Fibroblast of lung (primary cell): Measurements from ENCODE around the gene DOP1B. TPM values are rescaled to one million over a fixed set of nuclear protein-coding genes. Genes with fewer than 3 reads are reported as not detected.
"Not testable (repeated sequence)": the region's sequence is repeated elsewhere in the genome, so short reads cannot be mapped to it uniquely, and the experiment has no call there.

Experiments
- DNase-seq, 2 donors: peaks; one replicate each; pipeline versions ENCODE4 v3.0.0 to v3.0.0-alpha.2; 2010; ENCODE audit warnings: low read depth in 2 of 2
- H2AFZ ChIP-seq: 2 replicates; pipeline ENCODE4 v1.5.1; 2012; ENCODE audit warnings: low read length, control low read depth, inconsistent platforms
- H3K27ac ChIP-seq: 2 replicates; pipeline ENCODE4 v1.5.1; 2011; ENCODE audit warnings: low read length, control low read depth; ENCODE audit not compliant: insufficient read depth
- H3K27me3 ChIP-seq: 2 replicates; pipeline ENCODE4 v1.5.1; 2011; ENCODE audit warnings: mild to moderate bottlenecking, low read length; ENCODE audit not compliant: control insufficient read depth, insufficient read depth
- H3K36me3 ChIP-seq: 2 replicates; pipeline ENCODE4 v1.5.1; 2011; ENCODE audit warnings: low read length; ENCODE audit not compliant: control insufficient read depth, insufficient read depth
- H3K4me1 ChIP-seq: 2 replicates; pipeline ENCODE4 v1.5.1; 2011; ENCODE audit warnings: low read length; ENCODE audit not compliant: control insufficient read depth, insufficient read depth; ENCODE audit errors: extremely low read depth
- H3K4me2 ChIP-seq: 2 replicates; pipeline ENCODE4 v1.5.1; 2011; ENCODE audit warnings: low read length, control low read depth; ENCODE audit not compliant: insufficient read depth; ENCODE audit errors: extremely low read depth
- H3K4me3 ChIP-seq, 4 experiments: fragments of 200-600 bp in 1 of 4; sonication (generic) in 1 of 4; replicated peaks in 1 of 4; 2 replicates each; pipeline ENCODE4 v1.5.1; 2011 to 2016; ENCODE audit warnings: low read length in 4 of 4, low read depth in 3 of 4, mild to moderate bottlenecking in 3 of 4, control low read depth in 2 of 4, inconsistent platforms in 1 of 4, mixed read lengths in 1 of 4; ENCODE audit not compliant: insufficient read depth in 1 of 4; ENCODE audit errors: control extremely low read depth in 1 of 4
- H3K79me2 ChIP-seq: 2 replicates; pipeline ENCODE4 v1.5.1; 2012; ENCODE audit warnings: mild to moderate bottlenecking, low read length, inconsistent platforms; ENCODE audit not compliant: control insufficient read depth, insufficient read depth
- H3K9ac ChIP-seq: 2 replicates; pipeline ENCODE4 v1.5.1; 2011; ENCODE audit warnings: mild to moderate bottlenecking, low read length, control low read depth; ENCODE audit not compliant: insufficient read depth
- H3K9me3 ChIP-seq: 2 replicates; pipeline ENCODE4 v1.5.1; 2012; ENCODE audit warnings: low read depth, low read length; ENCODE audit not compliant: control insufficient read depth, insufficient read depth
- H4K20me1 ChIP-seq: 2 replicates; pipeline ENCODE4 v1.5.1; 2011; ENCODE audit warnings: low read length; ENCODE audit not compliant: control insufficient read depth, insufficient read depth; ENCODE audit errors: extremely low read depth
- CTCF ChIP-seq, 2 donors: IDR thresholded peaks in 1 of 2; conservative IDR thresholded peaks in 1 of 2; 1 replicate in 1 of 2; 2 replicates in 1 of 2; pipeline ENCODE4 v1.5.1; 2011 to 2012; ENCODE audit warnings: low read length in 2 of 2, control low read depth in 1 of 2, inconsistent platforms in 1 of 2, low read depth in 1 of 2, mild to moderate bottlenecking in 1 of 2
- EZH2 ChIP-seq: IDR thresholded peaks from 2 replicates; pipeline ENCODE4 v1.5.1; 2012; ENCODE audit warnings: low read length, control low read depth, mild to moderate bottlenecking; ENCODE audit errors: missing control alignments
- polyA plus RNA-seq, 2 donors: library from polyadenylated mRNA; depleted of rRNA in 1 of 2; stranded (reverse) in 1 of 2; unstranded in 1 of 2; fragments of >200 nt; gene quantifications; 2 replicates each; pipeline ENCODE4 v1.2.1, GENCODE V29; 2011 to 2012; ENCODE audit warnings: missing spikeins in 1 of 2
- total RNA-seq: library from RNA; depleted of rRNA; stranded (reverse); fragments of >200 nt; gene quantifications from 2 replicates; pipeline ENCODE4 v1.2.1, GENCODE V29; 2014

The DOP1B gene
- total and polyA plus RNA-seq, 2 donors (not counting 1 experiment from before 2014, with no cell fraction given), result 6.1 to 18.3 TPM

GRCh38 chr21:36129219-36129618 lies 27.4 kb upstream of the DOP1B start:
- Histone ChIP-seq H3K9ac (no peak overlapping the region), H3K36me3 (no peaks in the 10 kb centered on the region), H3K4me2 (no peak overlapping the region), H4K20me1 (no peaks in the 10 kb centered on the region), H3K9me3 (no peaks in the 10 kb centered on the region), H2AFZ (no peak overlapping the region), H3K79me2 (no peaks in the 10 kb centered on the region), H3K4me3 (no peak overlapping the region), H3K27ac (no peak overlapping the region), H3K27me3 (no peaks in the 10 kb centered on the region), H3K4me1 (peaks cover 4% of the 10 kb centered on the region)
- no peak for DNase-seq
- TF ChIP-seq CTCF (conservative IDR thresholded peaks at IDR 0.05 in 1 of 2, IDR thresholded peaks at IDR 0.05 in 1 of 2; ENCODE audit: low read depth in 1 of 2, low read length in 2 of 2), result no peak

- H3K27ac ChIP-seq, H3K79me2 ChIP-seq, H2AFZ ChIP-seq, H3K36me3 ChIP-seq, H3K9ac ChIP-seq, H3K9me3 ChIP-seq, DNase-seq, H3K4me1 ChIP-seq, H3K4me2 ChIP-seq, H4K20me1 ChIP-seq, H3K27me3 ChIP-seq: not testable (repeated sequence)
- peak overlapping the region in 2 of 4 experiments; percentile 21 to 39 for H3K4me3 ChIP-seq
These were observed 26.2 kb upstream of the DOP1B start for GRCh38 chr21:36130414-36130762.

- not testable (repeated sequence) for H3K4me1 ChIP-seq, H3K36me3 ChIP-seq, H3K79me2 ChIP-seq, H3K27me3 ChIP-seq, H2AFZ ChIP-seq, H3K9ac ChIP-seq, H3K9me3 ChIP-seq, DNase-seq, H3K4me2 ChIP-seq, H4K20me1 ChIP-seq, H3K27ac ChIP-seq
- peak overlapping the region in 2 of 4 experiments; percentile 21 to 39 for H3K4me3 ChIP-seq
These were observed 25.8 kb upstream of the DOP1B start for GRCh38 chr21:36130839-36131238.

DNA sequence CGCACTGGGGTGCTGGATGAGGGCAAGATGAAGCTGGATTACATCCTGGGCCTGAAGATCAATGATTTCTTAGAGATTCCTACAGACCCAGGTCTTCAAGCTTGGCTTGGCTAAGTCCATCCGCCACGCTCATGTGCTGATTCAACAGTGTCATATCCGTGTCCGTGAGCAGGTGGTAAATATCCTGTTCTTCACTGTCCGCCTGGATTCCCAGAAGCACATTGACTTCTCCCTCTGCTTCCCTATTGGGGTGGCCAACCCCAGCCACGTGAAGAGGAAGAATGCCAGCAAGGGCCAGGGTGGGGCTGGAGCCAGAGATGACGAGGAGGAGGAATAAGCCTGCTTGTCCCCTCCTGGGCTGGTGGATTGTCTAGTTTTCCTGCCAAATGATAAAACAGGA lies 23.9 kb upstream of the DOP1B start:
- Histone ChIP-seq H2AFZ (no peak overlapping the region), H4K20me1 (no peaks in the 10 kb centered on the region), H3K9me3 (no peaks in the 10 kb centered on the region), H3K9ac (no peak overlapping the region), H3K36me3 (no peaks in the 10 kb centered on the region), H3K27ac (no peak overlapping the region), H3K79me2 (peaks cover 2% of the 10 kb centered on the region), H3K4me1 (peaks cover 8% of the 10 kb centered on the region), H3K4me3 (no peak overlapping the region), H3K27me3 (no peaks in the 10 kb centered on the region), H3K4me2 (no peak overlapping the region)
- no peak for TF ChIP-seq CTCF (conservative IDR thresholded peaks at IDR 0.05 in 1 of 2, IDR thresholded peaks at IDR 0.05 in 1 of 2; ENCODE audit: low read depth in 1 of 2, low read length in 2 of 2)
- no peak for TF ChIP-seq EZH2
- DNase-seq, result no peak
